AG09309 (cell line): ENCODE results near the gene CEP250.

ENCODE experiments used
- DNase-seq: peaks from one replicate; pipeline ENCODE4 v3.0.0-alpha.2; 2010; ENCODE audit warnings: low read depth
- H3K4me3 ChIP-seq: 2 replicates; pipeline ENCODE4 v1.5.1; 2011; ENCODE audit warnings: mild to moderate bottlenecking, low read depth, low read length, moderate library complexity; ENCODE audit not compliant: control insufficient read depth
- TF ChIP-seq, protein P1 (sequence below): IDR thresholded peaks from 2 replicates; pipeline ENCODE4 v1.5.1; 2011; ENCODE audit warnings: mild to moderate bottlenecking, low read depth, low read length, inconsistent platforms; ENCODE audit not compliant: insufficient read depth, control insufficient read depth; ENCODE audit errors: missing control alignments

Gene CEP250

DNA sequence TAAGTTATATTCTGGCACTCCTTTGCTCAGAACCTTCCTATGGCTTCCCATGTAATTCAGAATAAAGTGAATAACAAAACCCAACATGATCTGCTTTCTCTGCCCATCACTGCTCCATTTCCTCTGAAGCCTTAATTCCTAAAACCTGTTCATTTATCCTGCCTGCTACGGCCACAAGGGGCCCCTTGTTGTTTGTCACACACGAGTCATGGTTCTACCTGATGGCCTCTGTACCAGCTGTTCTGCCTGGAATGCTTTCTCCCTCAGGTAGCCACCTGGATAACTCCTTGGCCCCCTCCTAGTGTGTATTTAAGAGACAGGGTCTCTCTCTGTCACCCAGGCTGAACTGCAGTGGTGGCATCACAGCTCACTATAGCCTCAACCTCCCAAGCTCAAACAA lies 113.2 kb downstream of the CEP250 start:
- no peak for DNase-seq
- H3K4me3 ChIP-seq: no peak overlapping the region
- TF ChIP-seq, protein P1, sequence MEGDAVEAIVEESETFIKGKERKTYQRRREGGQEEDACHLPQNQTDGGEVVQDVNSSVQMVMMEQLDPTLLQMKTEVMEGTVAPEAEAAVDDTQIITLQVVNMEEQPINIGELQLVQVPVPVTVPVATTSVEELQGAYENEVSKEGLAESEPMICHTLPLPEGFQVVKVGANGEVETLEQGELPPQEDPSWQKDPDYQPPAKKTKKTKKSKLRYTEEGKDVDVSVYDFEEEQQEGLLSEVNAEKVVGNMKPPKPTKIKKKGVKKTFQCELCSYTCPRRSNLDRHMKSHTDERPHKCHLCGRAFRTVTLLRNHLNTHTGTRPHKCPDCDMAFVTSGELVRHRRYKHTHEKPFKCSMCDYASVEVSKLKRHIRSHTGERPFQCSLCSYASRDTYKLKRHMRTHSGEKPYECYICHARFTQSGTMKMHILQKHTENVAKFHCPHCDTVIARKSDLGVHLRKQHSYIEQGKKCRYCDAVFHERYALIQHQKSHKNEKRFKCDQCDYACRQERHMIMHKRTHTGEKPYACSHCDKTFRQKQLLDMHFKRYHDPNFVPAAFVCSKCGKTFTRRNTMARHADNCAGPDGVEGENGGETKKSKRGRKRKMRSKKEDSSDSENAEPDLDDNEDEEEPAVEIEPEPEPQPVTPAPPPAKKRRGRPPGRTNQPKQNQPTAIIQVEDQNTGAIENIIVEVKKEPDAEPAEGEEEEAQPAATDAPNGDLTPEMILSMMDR: peak; percentile 13
